ENCODE measurements around the gene PCP4. TPM values are rescaled to one million over a fixed set of nuclear protein-coding genes. Genes with fewer than 3 reads are reported as not detected.

Gene PCP4
- polyA plus RNA-seq, 1 donor (not counting 4 experiments of a cell fraction or from before 2014, with no cell fraction given) = not detected

GRCh38 chr21:39834543-39834942 is 32.7 kb upstream of the PCP4 start:
- dilution Hi-C loops (cut with MboI; ENCODE audit: extremely low pct_ligation_motif_present, low sequenced_read_pairs) = no loop called here
- Histone ChIP-seq H3K9me3 (ENCODE audit: control insufficient read depth, low read depth, low read length) (no peaks in the 10 kb centered on the region), H3K79me2 (ENCODE audit: control insufficient read depth, insufficient read depth, low read length) (no peaks in the 10 kb centered on the region), H3K27me3 (ENCODE audit: control insufficient read depth, extremely low read depth, insufficient read depth, low read length) (no peaks in the 10 kb centered on the region), H3K4me2 (ENCODE audit: control insufficient read depth, extremely low read depth, insufficient read depth, low read depth, low read length) (no peak overlapping the region), H3K4me1 (ENCODE audit: control insufficient read depth, extremely low read depth, insufficient read depth, low read length) (no peaks in the 10 kb centered on the region), H2AFZ (ENCODE audit: control insufficient read depth, low read length) (no peak overlapping the region), H3K27ac (ENCODE audit: control insufficient read depth, insufficient read depth, low read length) (no peak overlapping the region), H3K4me3 (ENCODE audit: control insufficient read depth in 2 of 3, extremely low read depth in 1 of 3, insufficient read depth in 2 of 3, low read depth in 1 of 3, low read length in 3 of 3) (no peak overlapping the region), H4K20me1 (ENCODE audit: control insufficient read depth, extremely low read depth, insufficient read depth, low read length) (no peaks in the 10 kb centered on the region), H3K9ac (ENCODE audit: control insufficient read depth, extremely low read depth, insufficient read depth, low read length) (no peak overlapping the region), H3K9me1 (ENCODE audit: control insufficient read depth, extremely low read depth, insufficient read depth, low read length) (no peaks in the 10 kb centered on the region), H3K36me3 (ENCODE audit: control insufficient read depth in 2 of 2, extremely low read depth in 1 of 2, insufficient read depth in 2 of 2, low read length in 2 of 2) (no peaks in the 10 kb centered on the region)
- TF ChIP-seq CTCF (optimal IDR thresholded peaks at IDR 0.05 in 1 of 3, IDR thresholded peaks at IDR 0.05 in 1 of 3, conservative IDR thresholded peaks at IDR 0.05 in 1 of 3; ENCODE audit: extremely low read depth in 1 of 3, insufficient read depth in 2 of 3, low read length in 3 of 3) (no peak), EZH2 (IDR thresholded peaks at IDR 0.05; ENCODE audit: low read length) (no peak)
- DNase-seq (ENCODE audit: low read depth, low spot score) (no peak), FAIRE-seq (no peak)

- TF ChIP-seq EZH2 (IDR thresholded peaks at IDR 0.05; ENCODE audit: low read length) = no peak
- TF ChIP-seq CTCF (optimal IDR thresholded peaks at IDR 0.05 in 1 of 3, IDR thresholded peaks at IDR 0.05 in 1 of 3, conservative IDR thresholded peaks at IDR 0.05 in 1 of 3; ENCODE audit: extremely low read depth in 1 of 3, insufficient read depth in 2 of 3, low read length in 3 of 3) = no peak
- H3K27ac ChIP-seq (ENCODE audit: control insufficient read depth, insufficient read depth, low read length) = no peak overlapping the region
- FAIRE-seq (no peak), DNase-seq (ENCODE audit: low read depth, low spot score) (no peak)
- H4K20me1 ChIP-seq (ENCODE audit: control insufficient read depth, extremely low read depth, insufficient read depth, low read length) = no peaks in the 10 kb centered on the region
- H3K9ac ChIP-seq (ENCODE audit: control insufficient read depth, extremely low read depth, insufficient read depth, low read length) = no peak overlapping the region
- no peaks in the 10 kb centered on the region for H3K4me1 ChIP-seq (ENCODE audit: control insufficient read depth, extremely low read depth, insufficient read depth, low read length)
- no peaks in the 10 kb centered on the region for H3K36me3 ChIP-seq (ENCODE audit: control insufficient read depth in 2 of 2, extremely low read depth in 1 of 2, insufficient read depth in 2 of 2, low read length in 2 of 2)
- no peaks in the 10 kb centered on the region for H3K9me3 ChIP-seq (ENCODE audit: control insufficient read depth, low read depth, low read length)
- H2AFZ ChIP-seq (ENCODE audit: control insufficient read depth, low read length) = no peak overlapping the region
- no peaks in the 10 kb centered on the region for H3K9me1 ChIP-seq (ENCODE audit: control insufficient read depth, extremely low read depth, insufficient read depth, low read length)
- no peak overlapping the region for H3K4me2 ChIP-seq (ENCODE audit: control insufficient read depth, extremely low read depth, insufficient read depth, low read depth, low read length)
- dilution Hi-C loops (cut with MboI; ENCODE audit: extremely low pct_ligation_motif_present, low sequenced_read_pairs) = no loop called here
- no peak overlapping the region for H3K4me3 ChIP-seq (ENCODE audit: control insufficient read depth in 2 of 3, extremely low read depth in 1 of 3, insufficient read depth in 2 of 3, low read depth in 1 of 3, low read length in 3 of 3)
- H3K79me2 ChIP-seq (ENCODE audit: control insufficient read depth, insufficient read depth, low read length) = no peaks in the 10 kb centered on the region
- no peaks in the 10 kb centered on the region for H3K27me3 ChIP-seq (ENCODE audit: control insufficient read depth, extremely low read depth, insufficient read depth, low read length)
These were observed 29.3 kb upstream of the PCP4 start for GRCh38 chr21:39837861-39838359.

Measured in keratinocyte (primary cell).